Left ventricle myocardium inferior (tissue), 1 donor: ENCODE data around the gene A2ML1. TPM values are rescaled to one million over a fixed set of nuclear protein-coding genes. Genes with fewer than 3 reads are reported as not detected.
A peak's percentile ranks its signal among the peaks of the same experiment; 100 is the strongest.
"Not testable (repeated sequence)": the region's sequence is repeated elsewhere in the genome, so short reads cannot be mapped to it uniquely, and the experiment has no call there.

Experiments used
- DNase-seq: peaks from one replicate; pipeline ENCODE4 v3.0.0-alpha.2; 2020
- H3K27ac ChIP-seq: fragments of 200-600 bp; replicated peaks from 2 replicates; pipeline ENCODE4 v1.8.0; 2021
- H3K27me3 ChIP-seq: fragments of 200-600 bp; 2 replicates; pipeline ENCODE4 v1.8.0; 2021; ENCODE audit warnings: low read depth
- H3K36me3 ChIP-seq: fragments of 200-600 bp; 2 replicates; pipeline ENCODE4 v1.8.0; 2021
- H3K4me1 ChIP-seq: fragments of 200-600 bp; 2 replicates; pipeline ENCODE4 v1.8.0; 2021
- H3K4me3 ChIP-seq: fragments of 200-600 bp; 2 replicates; pipeline ENCODE4 v1.8.0; 2021; ENCODE audit warnings: mild to moderate bottlenecking, moderate library complexity
- H3K9me3 ChIP-seq: fragments of 200-600 bp; replicated peaks from 2 replicates; pipeline ENCODE4 v1.8.0; 2021
- intact Hi-C: fragments of 100-400 bp; cut with micrococcal nuclease; formaldehyde crosslinking; loops from one replicate; pipeline ENCODE4 v1.11.0; 2022
- total RNA-seq: library from RNA; stranded (reverse); fragmentation: NEBNext Ultra II Directional; extraction: Animal tissue kit (Norgen Biotek cat#: 25700); gene quantifications from one replicate; pipeline ENCODE4 v1.2.1, GENCODE V29; 2021
- TF ChIP-seq, protein P1 (sequence below): fragments of 200-600 bp; IDR thresholded peaks from 2 replicates; pipeline ENCODE4 v1.8.0; 2021; ENCODE audit warnings: antibody characterized with exemption, mild to moderate bottlenecking, borderline replicate concordance
- donor health status: DM: no; HTN: yes; CAD: no; lungs with severe emphysema.

A2ML1 gene
- total RNA-seq, 1 donor from 2014 or later = not detected

- TF ChIP-seq, protein P1, sequence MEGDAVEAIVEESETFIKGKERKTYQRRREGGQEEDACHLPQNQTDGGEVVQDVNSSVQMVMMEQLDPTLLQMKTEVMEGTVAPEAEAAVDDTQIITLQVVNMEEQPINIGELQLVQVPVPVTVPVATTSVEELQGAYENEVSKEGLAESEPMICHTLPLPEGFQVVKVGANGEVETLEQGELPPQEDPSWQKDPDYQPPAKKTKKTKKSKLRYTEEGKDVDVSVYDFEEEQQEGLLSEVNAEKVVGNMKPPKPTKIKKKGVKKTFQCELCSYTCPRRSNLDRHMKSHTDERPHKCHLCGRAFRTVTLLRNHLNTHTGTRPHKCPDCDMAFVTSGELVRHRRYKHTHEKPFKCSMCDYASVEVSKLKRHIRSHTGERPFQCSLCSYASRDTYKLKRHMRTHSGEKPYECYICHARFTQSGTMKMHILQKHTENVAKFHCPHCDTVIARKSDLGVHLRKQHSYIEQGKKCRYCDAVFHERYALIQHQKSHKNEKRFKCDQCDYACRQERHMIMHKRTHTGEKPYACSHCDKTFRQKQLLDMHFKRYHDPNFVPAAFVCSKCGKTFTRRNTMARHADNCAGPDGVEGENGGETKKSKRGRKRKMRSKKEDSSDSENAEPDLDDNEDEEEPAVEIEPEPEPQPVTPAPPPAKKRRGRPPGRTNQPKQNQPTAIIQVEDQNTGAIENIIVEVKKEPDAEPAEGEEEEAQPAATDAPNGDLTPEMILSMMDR = peak; percentile 54
- peaks cover 52% of the 10 kb centered on the region for H3K4me1 ChIP-seq
- not testable (repeated sequence) for H3K27me3 ChIP-seq, H3K36me3 ChIP-seq, H3K9me3 ChIP-seq
- H3K4me3 ChIP-seq = peak within 1 kb of the TSS; percentile 80
- intact Hi-C loops = loop anchor here (10.0 kb wide), 1 partner anchor 131 kb away; no protein-coding TSS in a partner anchor
- peak; percentile 82 for DNase-seq
- peak within 1 kb of the TSS; percentile 88 for H3K27ac ChIP-seq
Observed at GRCh38 chr12:8914033-8914715, 91.8 kb downstream of the A2ML1 start, which contains the start of gene PHC1. Gene PHC1, plus strand, starts transcription at chr12:8914509. Its CDS starts 3,169 bp downstream, at chr12:8917678.

DNA sequence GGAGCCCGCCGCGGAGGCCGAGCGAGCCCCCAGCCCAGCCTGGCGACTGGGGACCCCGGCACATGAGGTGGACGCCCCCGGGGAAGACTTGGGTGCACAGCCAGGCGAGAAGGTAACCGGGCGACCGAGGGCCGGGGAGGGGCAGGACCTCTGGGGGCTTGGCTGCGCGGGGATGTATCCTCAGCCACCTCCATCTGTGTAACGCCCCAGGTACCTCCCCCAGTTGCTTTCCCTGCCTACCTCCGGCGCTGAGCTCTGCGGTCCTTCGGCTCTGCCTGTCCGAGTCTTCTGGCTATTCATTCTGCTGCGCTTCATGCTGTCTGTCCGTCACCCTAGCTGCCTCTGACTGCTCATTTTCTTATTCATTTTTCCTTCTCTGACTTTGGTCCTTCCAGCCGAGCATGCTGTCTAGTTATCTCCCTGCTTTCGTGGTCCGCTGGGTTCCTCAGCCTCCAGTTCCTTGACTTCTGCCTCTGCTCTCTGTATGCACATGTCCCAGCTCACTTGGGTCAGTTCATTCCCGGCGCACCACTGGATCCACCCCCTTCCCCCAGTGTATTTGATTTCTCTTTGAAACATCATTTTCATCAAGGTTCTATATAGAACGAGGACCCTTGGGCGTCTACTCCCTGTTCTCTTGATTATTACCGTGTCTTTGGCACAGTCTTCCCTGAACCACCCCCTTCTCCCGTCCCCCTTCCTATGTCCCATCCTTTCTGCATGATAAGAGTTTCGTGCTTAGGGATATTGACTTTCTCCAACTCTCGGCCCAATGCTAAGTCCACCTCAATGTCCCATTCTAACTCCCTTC, 92.5 kb downstream of the A2ML1 start:
- Histone ChIP-seq H3K36me3 (peaks cover 15% of the 10 kb centered on the region), H3K4me3 (peak overlapping the region; percentile 80), H3K27ac (peak overlapping the region; percentile 88), H3K27me3 (no peaks in the 10 kb centered on the region), H3K4me1 (peaks cover 49% of the 10 kb centered on the region), H3K9me3 (no peaks in the 10 kb centered on the region)
- peak; percentile 40 for DNase-seq
- TF ChIP-seq, protein P1 = no peak
- intact Hi-C loops = loop anchor here (10.0 kb wide), 1 partner anchor 130 kb away; no protein-coding TSS in a partner anchor

DNA sequence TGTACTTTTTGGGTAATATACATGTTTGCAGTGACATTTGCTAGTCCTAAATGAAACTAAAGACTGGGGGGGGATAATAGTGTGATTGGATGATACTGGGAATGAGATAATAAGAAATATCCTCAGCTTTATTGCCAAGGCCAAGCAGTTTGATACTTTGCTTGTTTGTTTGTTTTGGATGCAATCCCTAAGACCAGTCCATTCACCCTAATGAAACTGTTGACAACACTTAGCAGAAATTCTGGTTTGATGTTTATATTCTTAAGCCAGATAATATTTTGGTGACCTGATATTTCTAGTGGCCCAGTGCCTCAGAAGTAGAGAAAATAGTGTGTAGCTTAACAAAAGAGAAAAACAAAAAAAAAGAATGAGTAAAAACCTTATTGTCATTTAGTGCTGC, 93.7 kb downstream of the A2ML1 start:
- Histone ChIP-seq H3K27me3 (no peaks in the 10 kb centered on the region), H3K36me3 (peaks cover 27% of the 10 kb centered on the region), H3K4me1 (peaks cover 49% of the 10 kb centered on the region), H3K4me3 (peak overlapping the region; percentile 80), H3K9me3 (no peaks in the 10 kb centered on the region), H3K27ac (no peak overlapping the region)
- intact Hi-C loops = loop anchor here (10.0 kb wide), 1 partner anchor 129 kb away; no protein-coding TSS in a partner anchor
- TF ChIP-seq, protein P1 = no peak
- no peak for DNase-seq

DNA sequence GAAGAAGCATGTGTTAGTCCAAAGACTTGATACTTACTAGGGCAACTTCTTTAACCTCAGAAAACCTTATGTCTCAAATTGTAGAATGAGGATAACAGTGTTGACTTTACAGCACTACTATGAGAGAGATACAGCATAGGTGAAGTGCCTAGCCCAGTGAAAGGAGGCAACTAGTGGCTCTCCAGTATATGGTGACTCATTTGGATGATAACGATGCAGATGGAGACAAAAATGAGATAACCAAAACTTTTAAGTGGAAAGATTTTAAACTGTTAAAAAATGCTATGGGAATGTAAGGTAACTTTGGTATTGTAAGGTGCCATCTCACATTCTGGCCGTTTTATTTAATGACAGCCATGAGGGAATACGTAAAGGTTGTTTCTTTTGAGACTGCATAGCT, 94.6 kb downstream of the A2ML1 start:
- intact Hi-C loops = loop anchor here (10.0 kb wide), 1 partner anchor 128 kb away; no protein-coding TSS in a partner anchor
- Histone ChIP-seq H3K27me3 (no peaks in the 10 kb centered on the region), H3K36me3 (peaks cover 36% of the 10 kb centered on the region), H3K9me3 (no peaks in the 10 kb centered on the region), H3K4me3 (no peak overlapping the region), H3K27ac (no peak overlapping the region), H3K4me1 (peaks cover 43% of the 10 kb centered on the region)
- no peak for DNase-seq
- TF ChIP-seq, protein P1 = no peak

DNA sequence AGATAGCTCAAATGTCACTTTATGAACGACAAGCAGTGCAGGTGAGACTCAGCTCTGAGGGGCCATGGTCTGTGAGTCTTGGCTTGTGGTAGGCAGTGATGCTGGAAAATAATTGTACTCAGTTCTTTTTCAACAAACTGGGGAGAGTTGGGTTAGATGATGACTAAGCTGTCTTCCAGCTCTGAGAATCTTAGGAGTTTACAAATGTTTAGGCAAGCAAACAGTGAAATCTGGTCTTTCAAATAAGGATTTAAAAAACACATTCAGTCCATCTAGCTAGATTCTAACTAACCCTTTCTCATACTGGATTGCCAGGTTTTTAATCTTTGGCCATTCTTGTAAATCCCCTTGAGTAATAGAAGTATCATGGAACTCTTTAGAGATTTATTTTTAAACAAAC, 95.3 kb downstream of the A2ML1 start:
- intact Hi-C loops = loop anchor here (10.0 kb wide), 1 partner anchor 127 kb away; no protein-coding TSS in a partner anchor
- Histone ChIP-seq H3K9me3 (no peaks in the 10 kb centered on the region), H3K36me3 (peaks cover 43% of the 10 kb centered on the region), H3K27me3 (no peaks in the 10 kb centered on the region), H3K4me1 (peaks cover 35% of the 10 kb centered on the region), H3K4me3 (no peak overlapping the region), H3K27ac (no peak overlapping the region)
- TF ChIP-seq, protein P1 = no peak
- DNase-seq = no peak

- peaks cover 50% of the 10 kb centered on the region for H3K36me3 ChIP-seq
- H3K27ac ChIP-seq, DNase-seq, H3K27me3 ChIP-seq, H3K9me3 ChIP-seq, H3K4me3 ChIP-seq: not testable (repeated sequence)
- intact Hi-C loops = loop anchor here (10.0 kb wide), 1 partner anchor 125 kb away; no protein-coding TSS in a partner anchor
- peaks cover 22% of the 10 kb centered on the region for H3K4me1 ChIP-seq
Observed at GRCh38 chr12:8919643-8920042, 97.2 kb downstream of the A2ML1 start.
